ENCODE measurements around the gene COL17A1.

The COL17A1 gene

DNA sequence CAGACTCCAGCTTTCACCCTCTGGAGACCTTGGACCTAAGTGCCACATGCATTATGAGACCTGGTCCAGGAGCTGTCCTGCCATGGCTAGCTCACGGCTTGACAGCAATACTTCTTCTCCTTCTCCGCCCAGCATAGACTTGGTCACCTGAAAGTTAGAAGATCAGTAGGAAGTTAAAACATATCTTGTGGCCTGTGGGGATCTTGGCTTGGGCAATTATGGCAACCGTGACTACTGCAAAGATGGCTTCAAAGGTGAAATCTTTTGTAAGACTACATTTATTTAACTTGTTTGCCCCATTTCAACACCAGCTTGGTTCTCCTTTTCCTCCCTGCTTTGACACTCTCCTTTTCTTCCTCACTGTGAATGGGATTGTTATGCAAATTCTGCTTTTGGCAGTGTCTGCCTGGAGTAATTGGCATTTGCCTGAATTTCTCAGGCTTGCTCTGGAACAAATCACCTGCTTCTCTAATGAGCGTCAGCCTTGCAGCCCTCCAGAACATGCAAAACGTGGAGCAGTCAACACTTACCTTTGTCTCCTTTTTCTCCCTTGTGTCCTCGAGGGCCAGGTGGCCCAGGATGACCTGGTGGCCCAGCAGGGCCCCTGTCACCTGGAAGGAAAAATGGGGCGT lies 53.4 kb downstream of the COL17A1 start:
- DNase-seq (ENCODE audit: low read depth) = no peak

DNA sequence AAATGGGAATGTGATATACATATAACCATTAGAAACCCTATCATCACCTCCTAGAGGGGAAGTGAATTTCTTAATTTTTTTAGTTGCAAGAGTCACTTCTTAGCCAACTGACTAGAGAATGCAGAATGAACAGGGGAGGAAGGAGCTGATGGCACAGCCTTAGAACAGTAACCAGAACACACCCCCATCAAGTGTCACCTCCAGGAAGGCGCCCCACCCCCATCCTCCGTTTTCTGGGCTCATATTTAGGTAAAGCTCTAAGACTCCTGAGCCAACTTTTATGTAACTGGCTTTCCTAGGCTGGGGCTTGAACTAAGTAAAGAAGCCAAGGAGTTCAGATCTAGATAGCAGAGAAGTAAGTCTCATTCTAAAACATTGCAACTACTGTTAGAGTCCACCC lies 54.0 kb downstream of the COL17A1 start:
- no peak for DNase-seq (ENCODE audit: low read depth)

DNA sequence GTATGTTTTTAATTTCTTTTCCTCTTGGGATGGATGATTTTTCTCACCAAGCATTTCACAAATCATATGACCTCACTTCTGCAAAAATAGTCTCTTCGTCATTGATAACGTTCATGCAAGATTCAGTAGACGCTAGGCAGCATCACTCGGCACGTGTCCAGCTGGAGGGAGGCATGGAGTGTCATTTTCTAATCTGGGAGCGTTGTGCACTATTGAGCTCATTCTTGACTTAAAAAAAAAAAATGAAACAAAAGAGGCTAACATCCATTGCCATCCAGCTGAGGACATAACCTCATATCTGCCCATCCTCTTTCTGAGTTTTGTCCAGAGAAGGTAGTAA lies 56.2 kb downstream of the COL17A1 start:
- no peak for DNase-seq (ENCODE audit: low read depth)

DNA sequence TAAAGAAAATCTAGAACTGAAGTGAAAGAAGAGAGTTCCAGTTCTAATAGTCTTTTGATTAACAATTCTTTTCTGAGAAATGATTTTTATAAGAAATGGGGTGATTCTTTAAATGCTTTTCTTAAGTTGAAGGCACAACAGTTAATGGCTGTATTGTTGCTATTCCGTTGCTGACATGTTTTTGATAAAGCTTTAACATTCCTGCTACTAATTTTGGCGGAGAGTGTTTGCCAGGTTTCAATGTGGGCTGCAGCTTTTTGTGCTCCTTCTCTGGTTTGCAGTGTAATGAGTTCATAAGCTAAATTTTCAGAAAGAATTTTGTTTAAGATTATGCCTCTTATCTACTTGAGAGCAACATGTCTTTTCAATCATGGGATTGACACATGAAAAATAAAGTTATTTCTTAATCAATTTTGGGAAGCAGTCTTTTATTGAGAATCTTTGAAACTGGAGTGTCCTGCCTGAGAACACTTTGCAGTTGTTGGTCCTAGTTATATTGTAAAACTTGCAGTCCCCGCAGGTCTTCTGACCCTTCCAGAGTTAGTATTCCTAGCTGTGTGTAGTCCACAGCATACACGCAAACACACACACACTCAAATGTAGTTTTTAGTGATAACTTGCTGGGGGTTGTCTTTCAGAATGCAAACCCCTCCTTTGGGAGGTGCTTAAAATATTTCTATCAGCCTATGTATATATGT lies 56.7 kb downstream of the COL17A1 start:
- no peak for DNase-seq (ENCODE audit: low read depth)

DNA sequence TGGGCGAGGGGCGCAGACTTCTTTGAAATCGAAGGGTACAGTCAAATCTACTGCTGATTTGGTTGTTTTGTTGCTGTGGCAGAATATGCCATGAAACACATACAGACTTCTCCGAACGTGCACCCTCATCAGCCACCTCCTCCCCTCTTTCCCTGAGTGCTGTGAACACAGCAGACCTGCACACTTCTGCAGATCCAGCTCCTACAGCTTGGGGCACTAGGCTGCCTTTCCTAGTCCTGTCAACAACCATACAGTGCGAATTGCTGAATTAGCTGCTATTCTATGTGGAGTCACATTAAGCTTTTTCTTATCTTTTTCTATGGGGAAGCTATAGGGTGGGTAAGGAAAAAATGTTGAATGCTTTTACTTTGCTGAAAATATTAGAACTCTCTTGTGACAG lies 57.5 kb downstream of the COL17A1 start:
- peak; percentile 21 for DNase-seq (ENCODE audit: low read depth)

DNA sequence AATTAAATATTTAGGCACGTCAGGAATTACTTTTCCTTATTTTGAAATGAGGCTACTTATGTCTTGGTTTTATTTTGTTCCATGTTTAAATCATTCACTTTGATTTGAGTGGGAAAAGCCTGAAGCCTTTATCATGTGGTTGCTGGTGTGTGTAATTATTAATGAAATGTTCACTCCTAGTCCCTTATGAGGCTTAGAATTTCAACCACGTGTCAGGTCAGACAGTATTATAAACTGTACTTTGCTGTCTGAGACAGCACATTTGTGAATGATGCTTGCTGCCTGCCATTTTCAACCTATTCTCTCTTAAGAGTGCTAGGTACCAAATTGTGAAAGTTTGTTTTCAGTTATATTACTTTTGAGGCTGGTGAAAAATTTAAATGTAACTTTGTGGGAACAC lies 58.9 kb downstream of the COL17A1 start:
- DNase-seq (ENCODE audit: low read depth) = no peak

DNA sequence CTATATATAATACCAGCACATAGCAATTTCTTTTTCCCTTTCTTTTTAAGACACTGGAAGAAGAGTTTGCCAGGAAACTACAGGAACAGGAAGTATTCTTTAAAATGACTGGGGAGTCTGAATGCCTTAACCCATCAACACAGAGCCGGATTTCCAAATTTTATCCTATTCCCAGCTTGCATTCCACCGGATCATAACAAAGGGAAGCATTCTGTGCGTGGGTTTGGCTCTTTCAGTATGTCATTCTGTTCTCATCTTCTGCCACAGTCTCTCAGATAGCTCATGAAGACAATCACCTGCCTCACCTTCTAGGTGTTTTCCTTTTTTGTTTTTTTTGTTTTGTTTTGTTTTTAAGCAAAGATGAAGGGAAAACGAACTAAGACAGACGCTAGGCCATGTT lies 60.2 kb downstream of the COL17A1 start:
- no peak for DNase-seq (ENCODE audit: low read depth)

DNA sequence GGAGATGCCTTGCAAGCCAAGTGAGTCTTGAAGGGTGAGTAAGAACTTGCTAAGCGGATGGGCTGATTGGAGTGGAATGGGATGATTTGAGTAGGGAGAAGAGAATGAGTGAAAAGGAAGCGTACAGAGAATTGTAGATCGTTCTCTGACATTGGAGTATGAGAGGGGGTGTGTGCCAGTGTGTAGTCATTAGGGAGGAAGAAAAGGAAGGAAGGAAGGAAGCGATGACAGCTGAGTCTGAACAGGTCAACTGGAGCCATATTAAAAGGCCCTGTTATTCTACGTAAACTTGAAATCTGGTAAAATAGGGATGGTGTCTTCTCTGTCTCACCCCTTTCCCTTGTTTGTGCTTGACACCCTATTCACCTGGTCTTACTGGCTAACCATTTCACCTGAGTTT lies 63.7 kb downstream of the COL17A1 start:
- DNase-seq (ENCODE audit: low read depth) = no peak

DNA sequence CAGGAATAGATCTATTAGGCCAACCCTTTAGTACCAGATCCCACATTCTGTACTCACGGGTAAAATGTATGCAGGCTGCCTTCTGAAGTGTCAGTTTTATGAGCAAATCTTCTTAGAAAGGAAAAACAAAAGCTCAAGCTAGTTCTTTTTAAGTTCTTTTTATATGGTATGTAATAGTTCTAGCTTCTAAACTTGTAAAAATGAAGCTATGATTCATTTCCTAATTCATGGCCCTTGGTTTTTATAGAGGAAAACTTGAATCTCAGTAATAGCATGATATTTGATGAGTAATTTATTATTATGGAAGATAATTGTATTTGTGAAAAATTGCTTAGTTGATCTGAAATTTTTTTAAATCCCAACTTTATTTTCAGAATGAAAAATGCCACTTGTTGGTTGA lies 64.4 kb downstream of the COL17A1 start:
- DNase-seq (ENCODE audit: low read depth) = no peak

DNA sequence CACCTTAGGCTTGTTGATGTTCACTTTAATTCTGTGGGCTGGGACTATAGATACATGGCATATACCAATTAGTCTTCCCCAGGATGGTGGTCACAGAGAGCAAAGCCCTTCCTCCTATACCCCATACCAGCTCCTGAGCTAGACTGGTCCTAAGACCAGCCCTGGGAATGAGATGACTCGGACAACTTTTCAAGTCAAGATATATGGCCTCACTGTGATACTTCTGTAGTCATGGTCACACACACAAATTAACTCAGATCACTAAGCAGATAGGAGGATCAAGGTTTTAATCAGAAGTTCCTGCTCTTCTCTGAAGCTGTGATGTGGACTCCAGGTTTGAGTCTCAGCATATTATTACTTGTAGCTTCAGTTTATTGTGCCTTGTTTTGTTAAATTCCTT lies 65.7 kb downstream of the COL17A1 start:
- no peak for DNase-seq (ENCODE audit: low read depth)

DNA sequence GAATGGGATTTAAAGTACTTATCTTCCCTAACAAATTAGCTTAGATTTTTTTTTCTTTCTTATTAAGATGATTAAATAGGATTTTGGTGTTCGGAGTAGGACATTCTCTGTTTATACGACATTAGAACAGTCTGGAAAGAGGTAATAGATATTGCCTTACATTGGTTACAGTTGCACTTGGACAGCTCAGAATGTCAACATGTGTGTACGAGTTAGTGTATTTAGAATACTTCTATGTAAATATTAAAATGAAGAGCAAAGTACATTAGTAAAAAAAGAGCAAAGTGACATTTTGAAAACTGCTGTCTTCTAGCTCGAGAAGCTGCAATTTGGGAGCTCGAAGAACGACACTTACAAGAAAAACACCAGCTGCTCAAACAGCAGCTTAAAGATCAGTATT lies 67.2 kb downstream of the COL17A1 start:
- DNase-seq (ENCODE audit: low read depth) = no peak

DNA sequence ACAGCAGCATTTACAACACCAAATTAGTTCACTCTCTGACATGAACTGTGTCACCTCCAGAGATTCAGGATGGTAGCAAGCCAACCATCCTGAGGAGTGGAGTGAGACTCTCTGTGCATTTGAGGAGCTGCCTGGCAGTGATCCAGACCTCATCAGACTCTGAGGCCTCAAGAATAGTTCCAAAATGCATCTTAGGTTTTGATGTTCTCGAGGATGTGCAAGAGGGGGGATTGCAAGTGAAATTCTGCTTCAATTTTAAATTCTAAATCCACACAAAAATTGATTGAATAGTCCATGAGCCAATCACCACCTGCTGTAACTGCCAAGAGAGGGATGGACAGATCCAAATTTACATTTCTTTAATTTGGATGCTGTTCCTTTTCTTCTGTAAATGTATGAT lies 69.0 kb downstream of the COL17A1 start:
- DNase-seq (ENCODE audit: low read depth) = no peak

DNA sequence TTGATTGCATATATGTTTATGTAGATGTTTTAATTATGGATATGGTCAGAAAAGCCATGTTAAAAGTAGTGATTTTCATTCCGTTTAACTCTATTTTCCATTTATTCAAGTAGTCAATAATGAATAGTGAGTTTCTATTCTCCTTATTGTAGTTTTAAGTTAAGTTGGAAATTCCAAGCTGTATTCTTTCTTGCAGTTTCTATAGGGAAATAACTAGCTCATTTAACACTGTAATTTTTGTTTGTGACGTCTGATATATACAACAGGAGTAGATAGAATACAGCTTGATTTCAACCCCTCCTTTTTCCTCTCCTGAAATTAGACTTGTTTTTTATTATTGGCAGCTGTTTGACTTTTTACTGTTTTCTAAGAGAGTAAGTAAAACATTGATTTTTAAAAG lies 71.5 kb downstream of the COL17A1 start:
- no peak for DNase-seq (ENCODE audit: low read depth)

DNA sequence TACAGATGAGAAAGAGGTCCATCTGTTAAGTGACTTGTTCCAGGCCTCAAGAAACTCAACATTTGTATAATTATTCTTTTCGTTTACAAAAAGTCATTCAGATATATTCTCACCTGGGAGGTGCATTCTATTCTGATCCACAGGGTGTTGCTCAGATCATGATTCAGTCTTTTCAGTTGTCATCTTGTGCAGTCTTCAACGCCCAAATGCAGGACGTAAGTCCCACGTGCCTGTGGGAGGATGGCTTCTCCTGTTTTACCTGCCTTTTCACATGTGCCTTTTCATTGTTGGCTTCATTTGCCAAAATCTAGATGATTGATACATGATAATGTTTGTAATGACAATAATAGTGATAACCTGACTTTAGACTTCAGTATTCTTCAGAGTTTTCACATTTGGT lies 72.2 kb downstream of the COL17A1 start:
- DNase-seq (ENCODE audit: low read depth) = no peak

DNA sequence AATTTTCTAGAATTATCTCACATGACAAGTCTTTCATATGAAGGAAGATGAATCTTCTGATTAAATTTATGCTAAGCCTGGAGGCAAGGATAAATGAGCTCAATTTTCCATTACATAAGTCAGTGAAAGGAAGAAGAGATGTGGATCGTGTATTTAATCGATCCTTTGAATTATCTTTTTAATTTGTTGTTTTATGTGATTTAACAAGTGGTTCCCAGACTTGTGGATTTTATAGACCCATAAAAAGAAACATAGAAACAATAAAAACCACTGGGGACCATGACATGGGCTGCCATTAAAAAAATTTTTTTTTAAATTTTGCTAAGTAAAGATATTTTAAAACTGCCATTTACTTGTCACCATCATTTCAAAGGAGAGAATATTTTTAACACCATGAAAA lies 73.8 kb downstream of the COL17A1 start:
- DNase-seq (ENCODE audit: low read depth) = no peak

DNA sequence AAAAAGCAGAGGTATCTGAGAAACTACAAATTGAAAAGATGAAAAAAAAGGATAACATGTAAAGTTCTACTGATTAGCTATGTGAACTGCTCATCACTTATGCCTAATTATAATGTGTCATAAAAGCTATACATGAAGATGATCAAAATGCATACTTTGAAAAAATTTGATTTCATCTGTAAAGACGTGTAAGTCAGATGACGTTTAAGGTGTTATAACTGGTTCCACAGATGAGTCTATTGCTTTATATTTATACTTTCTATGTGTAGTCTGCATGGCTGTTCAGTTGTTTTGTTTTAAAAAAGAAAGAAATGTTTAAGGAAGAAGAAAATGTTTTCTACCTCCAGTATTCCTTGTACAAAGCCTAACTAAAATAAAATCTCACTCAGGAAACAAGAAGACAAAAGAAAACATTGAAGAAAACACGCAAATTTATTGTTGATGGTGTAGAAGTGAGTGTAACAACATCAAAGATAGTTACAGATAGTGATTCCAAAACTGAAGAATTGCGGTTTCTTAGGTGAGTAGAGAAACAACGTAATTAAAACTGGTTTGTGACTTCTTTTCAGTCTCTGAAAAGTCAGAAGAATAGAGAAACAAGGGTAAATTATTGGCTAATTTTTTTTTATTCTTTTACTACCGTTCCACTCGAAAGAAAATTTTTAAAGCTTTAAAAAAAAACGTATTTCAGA lies 80.4 kb downstream of the COL17A1 start:
- DNase-seq (ENCODE audit: low read depth) = no peak

DNA sequence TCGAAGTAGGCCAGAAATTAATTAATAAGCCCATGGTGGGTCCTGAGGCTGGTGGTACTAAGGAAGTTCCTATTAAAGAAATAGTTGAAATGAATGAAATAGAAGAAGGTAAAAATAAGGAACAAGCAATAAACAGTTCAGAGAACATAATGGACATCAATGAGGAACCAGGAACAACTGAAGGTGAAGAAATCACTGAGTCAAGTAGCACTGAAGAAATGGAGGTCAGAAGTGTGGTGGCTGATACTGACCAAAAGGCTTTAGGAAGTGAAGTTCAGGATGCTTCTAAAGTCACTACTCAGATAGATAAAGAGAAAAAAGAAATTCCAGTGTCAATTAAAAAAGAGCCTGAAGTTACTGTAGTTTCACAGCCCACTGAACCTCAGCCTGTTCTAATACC lies 82.8 kb downstream of the COL17A1 start:
- no peak for DNase-seq (ENCODE audit: low read depth)

DNA sequence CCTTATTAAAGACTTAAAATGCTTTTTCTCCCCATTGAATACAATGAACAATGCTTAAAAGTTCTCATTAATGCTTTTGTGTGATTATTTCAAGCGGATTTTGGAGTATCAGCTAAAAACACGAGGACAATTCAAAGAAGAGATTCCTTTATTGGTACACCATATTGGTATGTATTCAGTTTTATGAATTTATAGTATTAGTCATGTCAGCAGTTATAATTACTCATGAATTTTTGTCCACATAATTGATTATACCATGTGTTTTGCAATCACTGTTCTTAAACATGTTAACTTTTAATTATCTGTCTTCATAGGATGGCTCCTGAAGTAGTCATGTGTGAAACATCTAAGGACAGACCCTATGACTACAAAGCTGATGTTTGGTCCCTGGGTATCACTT lies 86.9 kb downstream of the COL17A1 start:
- no peak for DNase-seq (ENCODE audit: low read depth)

DNA sequence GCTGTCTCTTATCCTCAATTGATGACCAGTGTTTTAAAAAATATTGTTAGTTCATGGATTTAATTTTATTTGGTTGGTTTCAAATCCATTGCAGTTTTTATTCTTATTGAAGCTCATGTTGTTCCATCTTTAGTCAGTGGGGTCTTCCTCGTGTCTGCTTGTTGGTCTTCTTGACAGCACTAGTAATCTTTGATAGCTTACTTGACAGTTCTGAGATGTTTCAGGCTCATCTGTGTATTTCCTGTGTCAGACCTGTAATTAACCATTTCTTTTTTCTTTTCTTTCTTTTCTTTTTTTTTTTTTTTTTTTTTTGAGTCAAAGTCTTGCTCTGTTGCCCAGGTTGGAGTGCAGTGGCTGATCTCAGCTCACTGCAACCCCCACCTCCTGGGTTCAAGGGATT lies 90.5 kb downstream of the COL17A1 start:
- no peak for DNase-seq (ENCODE audit: low read depth)

DNA sequence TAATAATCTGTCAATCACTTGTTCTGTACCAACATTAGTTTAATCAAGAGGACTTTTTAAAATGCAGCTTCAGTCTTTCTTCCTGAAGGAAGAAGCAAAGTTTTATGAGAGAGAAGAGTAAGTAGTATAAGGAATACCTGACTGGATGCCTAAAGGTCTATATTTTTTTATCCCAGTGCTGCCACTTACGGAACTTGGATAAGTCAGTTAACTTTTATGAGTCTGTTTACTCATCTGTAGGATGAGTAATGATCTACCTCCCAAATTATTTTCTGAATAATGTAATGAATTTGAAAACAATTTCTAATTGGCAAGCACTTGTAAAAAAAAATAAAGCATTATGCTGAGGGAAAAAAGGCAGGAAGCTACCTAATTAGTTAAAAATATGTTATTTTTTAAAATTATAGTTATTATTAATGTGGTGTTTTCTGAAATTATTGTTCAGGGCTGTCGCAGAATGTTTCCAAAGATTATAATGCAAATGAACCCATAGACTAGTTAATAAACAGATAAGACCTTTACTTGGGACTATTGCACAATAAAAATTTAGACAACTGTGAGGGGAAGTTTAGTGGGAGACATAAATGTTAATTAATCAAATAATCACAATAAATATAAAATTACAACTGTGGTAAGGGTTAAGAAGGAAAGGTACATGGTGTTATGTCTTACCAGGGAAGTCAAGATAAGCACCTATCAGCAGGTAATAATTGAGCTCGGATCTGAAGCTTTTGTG lies 94.1 kb downstream of the COL17A1 start:
- DNase-seq (ENCODE audit: low read depth) = no peak

DNA sequence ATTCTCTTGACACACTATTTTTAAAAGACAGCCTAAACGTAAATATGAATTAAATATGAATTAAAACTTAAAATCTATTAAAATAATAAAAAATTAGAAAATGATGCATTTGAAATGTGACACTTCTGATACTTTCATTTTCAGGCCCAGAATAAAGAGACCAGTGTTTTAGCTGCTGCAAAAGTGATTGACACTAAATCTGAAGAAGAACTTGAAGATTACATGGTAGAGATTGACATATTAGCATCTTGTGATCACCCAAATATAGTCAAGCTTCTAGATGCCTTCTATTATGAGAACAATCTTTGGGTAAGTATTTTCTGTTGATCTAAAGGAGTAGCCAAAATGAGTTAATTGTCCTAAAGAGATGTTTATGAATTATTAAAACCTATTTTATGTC lies 95.1 kb downstream of the COL17A1 start:
- DNase-seq (ENCODE audit: low read depth) = no peak

DNA sequence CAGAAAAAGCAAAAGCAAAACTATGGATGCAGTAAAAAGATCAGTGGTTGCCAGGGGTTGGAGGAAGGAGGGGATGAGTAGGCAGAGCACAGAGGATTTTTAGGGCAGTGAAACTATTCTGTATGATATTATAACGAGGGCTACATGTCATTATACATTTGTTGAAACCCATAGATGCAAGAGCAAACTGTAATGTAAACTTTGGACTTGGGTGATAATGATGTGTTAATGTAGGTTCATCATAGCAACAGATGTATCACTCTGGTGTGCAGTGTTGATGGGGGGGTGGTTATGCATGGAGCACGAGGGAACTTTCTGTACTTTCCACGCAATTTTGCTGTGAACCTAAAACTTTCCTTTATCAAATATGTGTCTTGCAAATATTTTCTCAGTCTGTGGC lies 95.6 kb downstream of the COL17A1 start:
- no peak for DNase-seq (ENCODE audit: low read depth)

DNA sequence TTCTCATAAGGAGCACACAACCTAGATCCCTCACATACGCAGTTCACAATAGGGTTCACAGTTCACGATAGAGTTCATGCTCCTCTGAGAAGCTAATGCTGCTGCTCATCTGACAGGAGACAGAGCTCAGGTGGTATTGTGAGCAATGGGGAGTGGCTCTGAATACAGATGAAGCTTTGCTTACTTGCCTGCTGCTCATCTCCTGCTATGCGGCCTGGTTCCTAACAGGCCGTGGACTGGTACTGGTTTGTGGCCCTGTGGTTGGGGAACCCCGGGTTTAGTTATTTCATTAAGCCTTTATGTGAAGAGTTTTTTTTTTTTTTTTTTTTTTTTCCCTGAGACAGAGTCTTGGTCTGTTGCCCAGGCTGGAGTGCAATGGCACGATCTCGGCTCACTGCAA lies 99.3 kb downstream of the COL17A1 start:
- no peak for DNase-seq (ENCODE audit: low read depth)
